ENCODE measurements around the gene USP48.

- TF ChIP-seq CTCF (IDR thresholded peaks at IDR 0.05; ENCODE audit: low read depth, low read length) (no peak), EZH2phosphoT487 (IDR thresholded peaks at IDR 0.05; ENCODE audit: low read depth) (no peak)
These were observed 140.8 kb downstream of the USP48 start for GRCh38 chr1:21641967-21642739.
